ENCODE results near the gene METTL25.

Gene METTL25

DNA sequence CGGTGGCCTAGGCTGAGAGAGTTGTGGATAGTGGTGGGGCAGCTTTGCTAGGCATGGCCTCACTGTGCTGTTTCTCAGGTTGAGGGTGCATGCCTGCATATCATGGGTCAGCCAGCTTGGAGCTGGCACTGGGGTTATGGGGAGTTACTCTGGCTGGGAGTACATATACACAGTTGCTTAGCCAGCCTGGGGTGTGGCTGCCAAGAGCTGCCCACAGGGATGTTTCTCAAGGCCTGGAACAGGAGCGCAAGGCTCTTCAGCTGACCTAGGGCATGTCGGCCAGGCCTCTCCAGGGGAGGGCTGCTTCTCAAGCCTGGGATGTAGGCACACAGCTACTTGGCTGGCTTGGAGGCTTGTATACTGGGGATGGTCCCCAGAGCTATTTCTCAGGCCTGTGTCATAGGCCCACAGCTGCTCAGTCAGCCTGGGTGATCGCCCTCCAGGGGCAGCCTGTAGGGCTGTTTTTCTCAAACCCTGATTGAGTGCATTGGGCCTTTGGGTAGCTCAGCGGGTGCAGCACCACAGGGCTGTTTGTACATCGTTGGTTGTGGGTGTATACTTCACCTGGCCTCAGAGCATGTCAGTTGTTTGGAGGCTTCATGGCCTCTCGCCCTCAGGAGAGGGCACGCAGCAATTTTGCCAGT lies 114.9 kb downstream of the METTL25 start:
- no peak for DNase-seq

DNA sequence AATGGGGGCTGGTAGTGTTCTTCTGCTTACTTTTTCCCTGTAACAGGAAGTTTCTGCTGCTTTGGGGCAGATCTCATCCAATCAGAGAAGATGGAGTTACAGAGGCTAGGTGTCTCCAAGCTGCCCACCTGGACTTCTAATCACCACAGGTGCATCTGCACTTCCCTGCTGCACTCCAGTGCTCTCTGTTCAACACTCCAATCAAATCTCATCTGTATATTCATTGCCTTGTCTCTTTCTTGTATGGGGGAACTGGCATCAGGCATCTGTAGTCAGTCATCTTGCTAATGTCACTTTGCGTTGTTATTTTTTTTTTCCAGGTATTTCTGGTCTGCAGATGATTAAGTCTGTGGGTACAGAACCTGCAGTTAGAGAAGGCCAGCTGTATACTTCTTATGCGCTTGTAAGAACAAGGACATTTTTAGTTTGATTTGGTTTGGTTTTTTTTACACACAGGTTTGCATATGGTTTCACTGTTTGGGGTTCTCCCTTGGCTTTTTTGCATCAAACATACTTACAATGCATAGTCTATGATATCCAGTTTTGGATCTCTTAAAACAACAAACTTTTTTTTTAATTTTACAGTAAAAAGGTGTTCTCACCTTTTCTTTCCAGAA lies 116.0 kb downstream of the METTL25 start:
- no peak for DNase-seq

DNA sequence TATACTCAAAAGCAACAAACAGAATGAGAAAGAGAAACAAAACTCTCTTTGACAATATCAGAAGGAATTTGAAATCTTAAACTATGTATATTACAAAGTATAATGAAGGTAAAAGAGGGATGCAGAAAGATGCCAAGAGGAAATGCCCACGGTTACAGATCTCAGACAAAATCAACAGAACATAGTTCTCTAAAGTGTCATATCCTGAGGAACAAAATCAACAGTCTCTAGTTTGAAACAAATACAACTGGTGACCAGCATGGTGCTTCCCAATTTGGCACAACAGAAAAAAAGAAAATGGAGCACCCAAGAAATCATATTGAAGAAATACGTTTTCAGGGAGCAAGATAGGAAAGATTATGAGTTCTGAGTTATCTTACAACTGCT lies 116.5 kb downstream of the METTL25 start:
- no peak for DNase-seq

DNA sequence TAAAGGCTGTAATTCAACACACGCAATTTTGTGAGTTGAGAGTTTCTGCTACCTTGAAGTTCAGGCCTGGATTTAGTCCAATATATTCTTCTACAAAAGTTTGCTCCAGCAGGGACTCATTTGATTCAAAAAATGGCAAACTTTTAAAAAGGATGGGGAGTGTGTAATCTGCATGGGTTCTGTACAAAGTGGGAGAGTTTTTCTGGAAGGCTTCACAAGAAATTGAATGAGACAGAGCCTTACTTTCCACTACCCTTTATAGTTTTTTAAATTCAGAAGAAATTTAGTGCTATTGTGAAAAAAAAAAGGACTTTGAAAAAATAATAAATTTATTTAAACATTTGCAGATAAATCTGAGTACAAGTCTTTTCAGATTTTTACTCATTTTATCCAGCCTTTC lies 116.9 kb downstream of the METTL25 start:
- DNase-seq = no peak

DNA sequence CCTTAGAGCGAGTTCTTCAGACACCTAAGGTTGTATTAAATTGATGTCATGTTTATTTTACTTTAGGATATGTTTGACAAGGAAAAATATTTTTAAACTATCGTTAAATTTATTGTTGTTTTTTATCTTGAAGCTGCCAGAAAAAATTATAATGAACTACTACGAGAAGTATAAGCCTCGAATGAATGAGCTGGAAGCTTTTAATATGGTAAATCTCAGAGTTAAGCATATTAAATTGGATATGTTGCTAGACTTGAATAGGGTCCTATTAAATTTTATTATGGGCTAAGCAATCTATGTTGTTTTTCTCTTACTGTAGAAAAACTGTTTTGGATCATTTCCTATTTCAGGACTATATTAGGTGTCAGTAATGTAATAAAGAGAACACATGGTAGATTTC lies 118.2 kb downstream of the METTL25 start:
- no peak for DNase-seq

DNA sequence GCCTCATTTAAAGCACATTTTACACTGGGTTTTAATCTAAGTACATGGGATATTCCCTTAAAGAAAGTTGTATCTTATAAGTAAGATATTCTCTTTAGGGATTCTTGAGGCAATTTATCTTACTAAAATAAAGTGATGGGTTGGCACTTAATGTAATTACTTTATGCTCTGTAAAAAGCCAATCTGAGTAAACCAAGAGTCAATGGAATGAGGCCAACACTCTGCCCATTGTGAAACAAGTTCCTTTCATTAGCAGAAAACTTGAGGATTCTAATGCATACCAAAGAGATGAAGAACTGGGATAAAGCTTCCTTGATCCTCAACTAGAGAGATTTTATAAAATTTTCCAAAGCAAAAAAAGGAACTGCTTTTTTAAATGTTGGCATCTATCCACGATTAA lies 121.2 kb downstream of the METTL25 start:
- no peak for DNase-seq

DNA sequence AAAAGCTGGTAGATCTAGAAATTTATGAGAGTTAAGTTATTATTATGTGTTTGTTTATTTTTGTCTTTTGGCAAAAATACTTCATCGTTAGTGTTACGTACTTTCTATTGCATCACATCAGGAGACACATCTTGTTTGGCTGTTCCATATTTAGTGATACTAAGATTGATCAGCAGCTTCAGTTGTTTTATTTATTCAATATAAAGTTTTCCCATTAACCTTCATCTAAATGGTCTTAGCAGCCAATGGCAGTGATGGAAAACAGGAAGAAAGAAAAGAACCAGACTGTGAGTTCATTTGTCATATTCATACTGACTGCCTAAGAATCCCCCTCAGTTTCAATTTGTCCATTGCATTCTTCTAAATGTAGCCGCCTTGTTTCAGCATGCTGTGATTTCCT lies 122.3 kb downstream of the METTL25 start:
- no peak for DNase-seq

DNA sequence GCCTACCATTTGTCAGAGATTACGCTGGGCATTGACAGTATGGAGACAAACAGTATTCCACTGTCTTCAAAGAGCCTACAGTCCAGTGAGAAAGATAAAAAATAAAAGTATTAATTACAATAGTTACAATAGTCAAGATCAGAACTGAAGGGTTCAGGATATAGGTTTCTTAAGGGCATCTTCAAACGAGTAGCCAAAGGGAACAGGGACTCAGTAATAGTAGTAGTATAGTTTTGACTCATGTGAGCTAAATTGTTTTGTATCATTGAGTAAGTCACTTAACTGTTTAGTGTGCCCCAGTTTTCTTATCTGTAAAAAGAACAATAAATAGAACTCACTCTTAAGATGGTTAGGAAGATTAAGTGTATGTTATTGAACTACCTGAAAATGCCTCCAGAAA lies 123.6 kb downstream of the METTL25 start:
- no peak for DNase-seq

DNA sequence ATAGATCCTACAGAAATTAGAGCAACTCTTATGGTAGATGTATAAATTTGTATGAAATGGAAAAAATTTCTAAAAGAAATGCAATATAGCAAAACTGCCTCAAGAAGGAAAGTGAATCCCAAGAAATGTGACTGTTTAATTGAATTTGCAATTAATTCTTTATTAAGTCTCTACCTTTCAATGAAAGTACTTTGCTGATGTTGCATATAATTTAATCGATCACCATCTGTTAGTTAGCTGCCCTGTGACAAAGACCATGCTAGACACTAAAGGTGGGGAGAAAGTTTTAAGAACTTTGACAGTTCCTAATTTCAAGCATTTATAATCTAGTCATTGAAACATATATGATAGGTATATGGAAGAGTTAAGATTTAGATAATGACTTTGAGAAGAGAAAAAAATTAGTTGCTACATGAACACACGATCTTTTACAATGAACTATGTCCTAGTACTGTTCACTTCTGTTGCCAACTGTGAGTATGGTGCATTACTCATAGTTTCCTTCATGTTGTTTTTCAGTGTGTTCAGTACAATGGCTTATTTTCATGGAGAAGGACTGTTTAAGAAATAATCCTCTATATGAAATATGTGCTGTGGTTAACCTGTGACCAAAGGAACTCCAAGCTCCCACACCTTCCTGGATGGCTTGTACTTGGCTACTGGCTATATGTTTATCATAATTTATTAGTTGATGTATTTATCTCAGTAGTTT lies 128.4 kb downstream of the METTL25 start:
- no peak for DNase-seq

DNA sequence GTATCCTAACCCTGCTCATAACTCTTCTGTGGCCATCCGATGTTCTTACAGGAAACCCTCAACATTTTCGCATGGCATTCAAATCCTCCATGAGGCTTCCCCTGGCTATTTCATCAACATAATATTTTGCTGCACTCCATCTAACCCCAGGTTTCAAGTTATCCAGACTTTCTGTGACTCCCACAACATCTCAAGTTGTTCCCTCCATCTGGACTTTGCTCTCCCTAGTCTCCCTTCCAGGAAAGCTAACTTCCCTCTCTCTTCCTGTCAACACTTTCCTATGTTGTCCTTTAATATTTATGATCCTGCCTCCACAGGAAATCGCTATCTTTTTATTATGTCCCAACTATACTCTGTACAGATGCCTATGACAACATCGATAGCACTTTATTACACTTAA lies 146.1 kb downstream of the METTL25 start:
- DNase-seq = no peak

DNA sequence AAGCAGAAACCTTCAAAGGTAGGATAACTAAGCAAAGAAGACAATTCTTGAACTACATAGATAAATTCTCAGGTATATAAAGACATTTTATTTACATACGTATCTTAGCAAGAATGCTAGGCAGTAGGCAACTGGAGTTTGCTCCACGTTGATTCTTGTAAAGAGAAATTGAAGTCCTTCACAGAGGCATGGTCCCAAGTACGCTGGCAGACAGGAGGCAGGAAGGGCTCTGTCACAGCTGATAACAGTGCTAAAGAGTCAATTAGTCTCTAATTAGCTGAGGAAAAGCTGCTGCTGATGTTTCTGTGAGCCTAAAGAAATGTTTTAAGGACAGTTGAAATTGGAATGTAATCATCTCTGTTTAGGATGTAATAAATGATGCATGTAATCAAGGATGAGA lies 146.8 kb downstream of the METTL25 start:
- DNase-seq = no peak

DNA sequence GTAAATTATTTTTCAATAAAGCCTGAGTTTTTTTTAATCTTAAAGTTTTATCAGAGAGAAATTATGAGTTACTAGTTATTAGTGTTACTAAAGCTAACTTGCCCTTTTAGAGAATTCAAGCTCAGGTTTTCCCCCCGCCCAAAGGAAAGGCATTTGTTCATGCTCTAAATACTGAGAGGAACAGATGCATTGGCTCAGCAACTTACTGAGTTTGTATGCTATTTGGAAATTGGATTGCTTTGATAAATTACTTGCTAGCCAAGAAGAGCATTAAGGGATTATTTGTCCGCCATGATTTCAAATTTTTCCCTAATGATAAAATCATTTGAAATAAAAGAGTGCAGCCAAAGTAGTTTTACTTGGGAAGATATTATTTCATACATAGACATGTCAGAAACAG lies 149.4 kb downstream of the METTL25 start:
- no peak for DNase-seq

DNA sequence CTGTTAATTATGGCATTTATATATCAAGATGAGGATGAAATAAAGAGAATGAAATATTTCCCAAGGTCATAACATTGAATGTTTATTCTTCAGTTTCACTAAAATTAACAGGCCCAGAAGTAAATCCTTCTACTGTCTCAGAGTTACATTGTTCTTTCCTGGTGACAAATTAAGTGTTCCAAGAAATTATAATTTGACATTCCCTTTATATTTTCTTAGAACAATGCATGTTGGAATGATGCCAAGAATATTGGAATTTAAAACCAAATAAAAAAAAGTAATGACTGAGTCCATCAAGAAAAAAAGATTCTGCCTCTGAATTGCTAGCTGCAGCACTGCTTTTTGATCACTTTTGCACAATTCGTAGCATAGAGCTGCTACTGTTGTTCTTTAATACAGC lies 152.1 kb downstream of the METTL25 start:
- DNase-seq = no peak

DNA sequence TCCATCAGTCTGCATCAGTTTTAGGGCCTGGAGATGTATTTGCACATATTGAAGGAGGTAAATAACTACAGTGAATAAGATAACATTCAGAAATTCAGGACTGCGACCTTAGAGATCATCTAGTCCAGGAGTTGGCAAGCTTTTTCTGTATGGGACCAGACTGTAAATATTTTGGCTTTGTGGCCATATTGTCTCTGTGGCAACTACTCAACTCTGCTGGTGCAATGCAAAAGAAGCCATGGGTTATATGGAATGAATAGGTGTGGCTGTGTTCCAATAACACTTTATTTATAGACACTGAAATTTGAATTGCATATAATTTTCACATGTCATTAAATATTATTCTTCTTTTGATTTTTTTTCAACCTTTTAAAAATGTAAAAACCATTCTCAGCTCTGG lies 156.6 kb downstream of the METTL25 start:
- no peak for DNase-seq

DNA sequence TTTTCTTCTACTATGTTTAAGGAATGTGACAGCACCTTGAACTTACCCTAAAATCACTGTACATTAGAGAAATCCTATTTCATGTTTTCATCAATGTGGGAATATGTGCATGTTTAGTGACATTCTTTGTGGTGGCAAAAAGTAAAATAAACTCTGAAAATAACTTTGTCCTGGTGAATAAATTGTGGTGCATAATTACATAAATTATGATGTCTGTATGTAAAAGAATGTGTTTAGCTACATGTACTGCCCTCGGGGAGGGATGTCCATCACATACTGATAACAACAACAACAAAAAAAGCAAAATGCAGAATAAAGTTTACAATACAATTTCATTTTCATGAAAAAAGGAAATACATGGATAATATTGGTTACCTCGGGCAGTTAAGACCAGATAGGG lies 157.3 kb downstream of the METTL25 start:
- no peak for DNase-seq

DNA sequence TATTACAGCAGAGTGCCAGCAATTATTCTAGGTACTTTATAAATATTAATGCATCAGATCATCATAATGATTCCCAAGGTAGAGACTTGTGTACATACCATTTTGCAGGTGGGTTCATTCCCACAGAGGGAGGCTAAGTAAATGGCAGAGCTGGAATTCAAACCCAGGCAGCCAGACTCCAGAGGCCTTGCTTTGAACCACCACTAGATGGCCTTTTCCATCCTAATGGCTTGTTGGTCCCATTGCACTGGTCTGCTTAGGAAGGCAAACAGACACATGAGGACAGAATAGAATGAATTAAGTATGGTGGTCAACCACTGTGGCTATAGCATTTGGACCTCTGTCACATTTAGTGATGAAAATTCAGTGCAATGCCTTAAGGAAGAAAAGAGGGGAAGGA lies 158.7 kb downstream of the METTL25 start:
- no peak for DNase-seq

DNA sequence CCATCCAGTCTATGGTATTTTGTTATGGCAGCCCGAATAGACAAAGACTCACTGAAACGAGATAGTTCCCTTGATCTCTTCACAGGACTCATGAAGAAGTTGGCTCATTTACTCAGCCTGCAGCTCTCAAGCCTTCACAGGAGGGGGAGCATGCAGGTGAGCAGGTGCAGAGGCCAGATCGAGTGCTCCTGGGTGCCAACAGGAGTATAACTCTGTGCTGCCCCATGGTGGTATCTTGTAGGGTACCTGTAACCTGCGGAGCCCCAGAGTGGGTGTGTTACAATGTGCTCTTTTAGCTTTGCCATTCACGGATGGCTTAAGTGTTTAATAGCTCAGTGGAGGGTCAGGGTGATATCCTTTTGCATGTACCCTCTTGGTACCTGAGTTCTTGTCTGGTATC lies 159.5 kb downstream of the METTL25 start:
- DNase-seq = no peak

DNA sequence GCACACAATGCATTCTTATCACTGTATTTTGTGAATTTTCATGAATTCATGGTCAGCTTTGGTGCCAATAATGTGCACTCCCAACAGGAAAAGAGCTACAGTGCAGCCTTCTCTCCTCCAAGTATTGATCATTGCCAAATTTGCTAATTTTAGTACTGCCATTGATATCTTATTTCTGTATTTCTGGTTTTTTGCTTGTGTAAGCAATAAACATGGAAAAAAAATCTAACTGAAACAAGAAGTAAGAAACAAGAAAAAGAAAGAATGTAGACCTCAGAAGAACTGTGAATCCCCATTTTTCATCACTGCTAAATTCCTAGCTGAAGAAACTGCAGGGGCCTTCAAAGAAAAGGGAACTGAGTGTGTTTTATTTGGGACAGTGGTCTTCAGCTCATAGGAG lies 161.2 kb downstream of the METTL25 start:
- DNase-seq = no peak

DNA sequence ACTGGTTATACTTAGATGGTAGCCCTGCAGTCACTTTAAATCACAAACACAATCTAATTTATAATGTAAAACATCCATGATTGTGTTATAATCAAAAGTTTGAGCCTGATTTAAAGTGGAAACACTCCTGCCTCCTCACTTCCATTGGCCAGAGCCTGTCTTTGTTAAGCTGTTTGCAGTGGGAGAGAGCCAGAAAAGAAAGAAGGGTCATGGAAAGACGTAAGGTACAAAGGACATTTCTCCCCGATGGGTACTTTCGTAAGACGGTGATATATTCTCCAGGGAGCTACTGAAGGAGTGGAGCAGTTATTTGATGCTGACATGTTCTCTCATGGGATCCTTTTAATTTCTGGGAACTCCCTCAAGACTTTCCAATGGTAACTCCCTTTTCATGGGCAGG lies 164.0 kb downstream of the METTL25 start:
- no peak for DNase-seq

DNA sequence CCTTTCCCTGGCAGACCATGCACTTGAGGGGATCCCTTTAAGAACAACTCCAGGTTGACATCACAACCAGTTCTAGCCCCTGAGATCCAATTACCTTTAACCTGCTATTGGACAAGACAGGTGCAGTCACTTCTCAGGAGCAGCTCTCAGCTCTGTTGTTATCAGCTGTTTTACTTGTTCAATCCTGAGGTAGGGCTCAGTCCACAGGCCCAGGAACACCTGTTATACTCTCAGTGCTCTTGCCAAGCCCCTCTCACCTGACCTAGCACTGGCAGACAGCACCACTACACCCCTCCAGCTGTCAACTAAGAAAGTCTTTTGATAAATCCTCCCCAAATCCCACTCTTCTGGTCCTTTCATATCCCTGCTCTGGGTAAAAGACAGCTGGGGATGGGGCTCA lies 164.4 kb downstream of the METTL25 start:
- no peak for DNase-seq

DNA sequence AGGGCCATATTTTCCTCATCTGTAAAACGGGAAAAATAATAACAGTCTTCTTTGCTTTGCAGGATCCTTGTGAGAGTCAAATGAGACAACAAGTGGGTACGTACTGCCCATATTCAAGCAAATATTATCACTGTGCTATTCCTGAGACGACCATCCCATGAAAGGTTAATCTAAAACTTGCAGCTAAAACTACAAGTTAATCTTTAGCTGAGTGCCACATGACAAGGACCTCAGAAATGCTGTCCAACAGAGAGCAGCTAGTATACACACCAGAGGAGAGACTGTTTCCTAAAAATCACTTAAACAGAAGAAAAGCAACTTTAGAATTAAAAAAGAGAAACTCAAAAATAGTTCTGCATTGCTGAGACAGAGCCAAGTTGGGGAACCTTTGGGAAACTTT lies 165.7 kb downstream of the METTL25 start:
- DNase-seq = no peak

DNA sequence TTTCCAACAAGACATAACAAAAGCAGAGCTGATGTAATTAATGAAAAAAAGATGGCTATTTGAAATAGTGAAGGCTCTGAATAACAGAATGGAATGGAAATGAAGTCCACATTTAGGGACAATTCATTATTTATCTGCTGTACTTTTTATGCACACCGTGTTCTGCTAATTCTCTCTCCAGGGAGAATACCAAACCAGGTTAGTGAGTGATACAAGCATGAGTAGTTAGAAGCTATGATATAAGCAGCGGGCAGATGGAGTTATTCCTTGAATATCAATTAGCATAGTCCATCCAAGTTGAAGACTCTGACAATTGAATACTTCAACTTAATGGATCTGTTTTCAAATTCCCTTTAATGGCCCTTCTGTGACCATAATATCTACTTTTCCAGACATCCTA lies 166.3 kb downstream of the METTL25 start:
- no peak for DNase-seq

DNA sequence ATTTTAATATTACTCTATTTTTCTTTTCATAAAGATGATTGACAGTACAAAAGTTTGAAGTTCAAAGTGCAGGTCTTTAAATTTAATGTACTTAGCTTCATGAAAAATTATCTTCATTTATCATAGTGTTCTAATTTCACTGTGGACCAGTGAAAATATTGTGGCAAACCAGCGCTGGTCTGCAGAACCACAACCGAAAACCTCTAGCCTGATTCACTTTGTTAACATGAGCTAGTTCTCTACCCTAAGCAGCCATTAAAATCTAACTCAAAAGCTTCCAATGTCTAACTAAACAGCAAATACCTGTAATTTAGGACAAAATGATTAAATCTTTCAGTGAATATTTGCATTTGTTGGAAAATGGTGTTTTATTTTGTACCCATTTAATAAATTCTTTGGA lies 167.3 kb downstream of the METTL25 start:
- DNase-seq = no peak

DNA sequence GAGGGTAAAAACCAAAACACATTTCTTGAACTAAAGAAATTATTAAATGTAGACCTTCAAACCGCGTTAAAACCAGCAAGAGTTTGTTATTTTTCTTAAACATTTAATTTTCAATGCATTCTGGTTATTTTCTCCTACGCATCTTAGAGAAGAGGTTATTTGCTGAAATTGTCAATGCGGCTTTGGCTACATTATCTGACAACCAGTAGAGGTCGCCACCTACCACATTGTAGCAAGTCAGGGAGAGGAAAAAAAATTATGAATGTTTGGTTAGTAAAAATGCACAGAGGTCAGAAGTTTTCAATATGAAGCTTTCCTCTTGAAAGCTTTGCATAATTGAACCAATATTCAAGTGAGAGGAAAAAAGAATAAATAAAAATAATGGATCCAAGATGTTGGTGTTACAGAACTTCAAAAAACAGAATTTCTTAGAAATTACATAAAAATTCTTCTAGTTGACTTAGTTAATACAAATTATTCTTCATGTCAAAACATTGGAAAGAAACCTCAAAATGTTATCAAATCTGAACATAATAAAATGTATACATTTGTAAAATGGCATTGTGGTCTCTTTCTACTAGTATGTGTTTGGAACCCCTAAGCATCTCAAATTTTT lies 168.9 kb downstream of the METTL25 start:
- DNase-seq = no peak

Measured in NK-92 treated with Interleukin-12 subunit alpha and Interleukin-12 subunit beta, amount 100 ng/mL, for 24 hours (cell line).